ENCODE measurements around the gene EFS. TPM values are rescaled to one million over a fixed set of nuclear protein-coding genes. Genes with fewer than 3 reads are reported as not detected.
"Not testable (repeated sequence)": the region's sequence is repeated elsewhere in the genome, so short reads cannot be mapped to it uniquely, and the experiment has no call there.

EFS gene
- polyA plus RNA-seq, 4 donors = 0.54 to 11.5 (median 1.8) TPM

DNA sequence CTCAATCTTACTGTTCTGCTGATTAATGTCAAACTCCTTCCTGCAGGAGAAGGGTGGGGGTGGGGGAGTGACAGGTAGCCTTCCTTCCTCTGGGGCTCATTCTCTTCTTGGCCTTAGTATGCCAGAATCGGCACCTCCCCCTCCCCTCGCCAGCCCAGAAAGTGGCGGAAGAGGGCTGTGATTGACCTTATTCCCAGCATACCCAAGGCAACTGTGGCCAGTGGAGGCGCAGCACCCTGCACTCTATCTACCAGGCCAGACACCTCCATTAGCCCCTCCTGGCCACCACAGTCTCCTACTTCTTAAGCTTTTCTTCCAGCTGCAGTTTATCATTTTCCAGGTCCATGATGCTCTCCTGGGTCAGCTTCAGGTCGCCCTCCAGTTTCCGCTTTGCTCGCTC, 27.6 kb upstream of the EFS start:
- no peak overlapping the region for H3K4me3 ChIP-seq (ENCODE audit: low read depth in 1 of 3, low read length in 3 of 3)
- no peaks in the 10 kb centered on the region for H3K36me3 ChIP-seq (ENCODE audit: control insufficient read depth in 3 of 3, insufficient read depth in 2 of 3, low read depth in 1 of 3, low read length in 3 of 3)
- H3K27ac ChIP-seq (ENCODE audit: low read depth in 1 of 3, low read length in 2 of 3) = no peak overlapping the region
- FAIRE-seq (no peak), DNase-seq (no peak)
- H3K27me3 ChIP-seq (ENCODE audit: control insufficient read depth in 3 of 3, insufficient read depth in 3 of 3, low read length in 3 of 3) = peaks cover 0 to 10% (median 0%) of the 10 kb centered on the region in 3 donors
- no peaks in the 10 kb centered on the region for H3K4me1 ChIP-seq (ENCODE audit: control insufficient read depth in 3 of 3, insufficient read depth in 2 of 3, low read depth in 1 of 3, low read length in 2 of 3)
- 73 to 77% (median 74%) methylated on average over 7 of the region's 7 CpGs for WGBS, 3 donors
- H3K9me3 ChIP-seq (ENCODE audit: control insufficient read depth in 2 of 2, insufficient read depth in 1 of 2, low read depth in 1 of 2, low read length in 1 of 2) = no peaks in the 10 kb centered on the region

DNA sequence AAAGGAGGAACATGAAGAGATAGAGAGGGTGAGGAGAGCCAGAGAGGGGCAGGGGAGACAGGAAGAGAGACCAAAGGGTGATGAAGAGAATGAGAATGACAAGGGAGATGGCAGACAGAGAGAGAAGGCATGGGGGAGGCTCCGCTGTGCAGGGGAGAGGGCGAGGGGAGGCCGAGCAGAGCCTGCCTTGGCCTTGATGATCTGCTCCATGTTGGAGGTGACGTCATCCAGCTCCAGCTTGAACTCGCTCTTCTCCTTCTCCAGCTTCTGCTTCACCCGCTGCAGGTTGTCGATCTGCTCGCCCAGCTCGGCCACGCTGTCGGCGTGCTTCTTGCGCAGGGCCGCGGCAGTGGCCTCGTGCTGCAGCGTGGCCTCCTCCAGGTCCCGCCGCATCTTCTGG, 24.9 kb upstream of the EFS start:
- not testable (repeated sequence) for H3K27me3 ChIP-seq (ENCODE audit: control insufficient read depth in 3 of 3, insufficient read depth in 3 of 3, low read length in 3 of 3); H3K4me1 ChIP-seq (ENCODE audit: control insufficient read depth in 3 of 3, insufficient read depth in 2 of 3, low read depth in 1 of 3, low read length in 2 of 3); H3K4me3 ChIP-seq (ENCODE audit: low read depth in 1 of 3, low read length in 3 of 3); DNase-seq; H3K36me3 ChIP-seq (ENCODE audit: control insufficient read depth in 3 of 3, insufficient read depth in 2 of 3, low read depth in 1 of 3, low read length in 3 of 3); FAIRE-seq; H3K27ac ChIP-seq (ENCODE audit: low read depth in 1 of 3, low read length in 2 of 3); H3K9me3 ChIP-seq (ENCODE audit: control insufficient read depth in 2 of 2, insufficient read depth in 1 of 2, low read depth in 1 of 2, low read length in 1 of 2)
- 67 to 97% (median 97%) methylated on average over 3 to 5 of the region's 19 CpGs for WGBS, 3 donors

DNA sequence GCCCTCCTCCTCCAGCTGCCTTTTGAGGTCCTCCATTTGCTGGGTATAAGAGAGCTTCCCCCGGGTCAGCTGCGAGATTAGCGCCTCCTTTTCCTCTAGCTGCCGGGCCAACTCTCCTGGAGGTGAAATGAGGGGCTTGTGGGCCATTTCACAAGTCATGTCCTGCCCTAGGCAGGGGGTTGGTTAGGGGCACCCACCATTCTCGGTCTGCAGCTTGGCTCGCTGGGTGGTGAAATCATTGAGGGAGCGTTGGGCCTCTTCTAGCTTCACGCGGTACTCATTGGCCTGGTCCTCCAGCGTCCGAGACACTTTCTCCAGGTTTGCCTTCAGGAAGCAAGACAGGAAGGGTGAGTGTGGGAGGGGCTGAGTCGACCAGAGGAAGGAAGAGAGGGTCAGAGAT, 24.4 kb upstream of the EFS start:
- H3K9me3 ChIP-seq (ENCODE audit: control insufficient read depth in 2 of 2, insufficient read depth in 1 of 2, low read depth in 1 of 2, low read length in 1 of 2) = no peaks in the 10 kb centered on the region

DNA sequence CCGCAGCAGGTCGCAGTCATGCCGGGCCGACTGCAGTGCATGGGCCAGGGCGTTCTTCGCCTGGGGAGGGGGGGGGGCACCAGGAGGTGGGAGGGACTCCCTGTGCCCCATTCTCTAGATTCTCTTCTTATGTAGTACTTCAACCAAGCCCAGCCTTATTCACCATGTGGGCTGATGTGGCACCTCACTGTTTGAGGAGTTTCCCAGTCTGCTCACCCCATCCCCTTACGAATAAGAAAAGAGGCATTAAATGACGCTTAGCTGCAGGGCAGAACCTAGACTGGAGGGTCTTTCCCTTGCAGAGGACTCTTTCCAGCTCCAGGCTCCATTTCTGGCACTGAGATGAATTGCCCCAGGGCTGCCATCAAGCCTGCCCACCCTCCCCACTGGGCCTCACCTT, 24.0 kb upstream of the EFS start:
- WGBS, 3 donors = 88 to 94% (median 90%) methylated on average over 8 of the region's 8 CpGs
- Histone ChIP-seq H3K27ac (ENCODE audit: low read depth in 1 of 3, low read length in 2 of 3) (no peak overlapping the region), H3K36me3 (ENCODE audit: control insufficient read depth in 3 of 3, insufficient read depth in 2 of 3, low read depth in 1 of 3, low read length in 3 of 3) (no peaks in the 10 kb centered on the region), H3K4me3 (ENCODE audit: low read depth in 1 of 3, low read length in 3 of 3) (no peak overlapping the region), H3K9me3 (ENCODE audit: control insufficient read depth in 2 of 2, insufficient read depth in 1 of 2, low read depth in 1 of 2, low read length in 1 of 2) (no peaks in the 10 kb centered on the region), H3K27me3 (ENCODE audit: control insufficient read depth in 3 of 3, insufficient read depth in 3 of 3, low read length in 3 of 3) (peaks cover 0 to 7% (median 0%) of the 10 kb centered on the region in 3 donors), H3K4me1 (ENCODE audit: control insufficient read depth in 3 of 3, insufficient read depth in 2 of 3, low read depth in 1 of 3, low read length in 2 of 3) (no peaks in the 10 kb centered on the region)
- DNase-seq (no peak), FAIRE-seq (no peak)

More for the DNA sequence above, 24.4 kb upstream of the EFS start:
- 73 to 84% (median 76%) methylated on average over 12 of the region's 12 CpGs for WGBS, 3 donors
- H3K4me3 ChIP-seq (ENCODE audit: low read depth in 1 of 3, low read length in 3 of 3) = no peak overlapping the region
- peaks cover 0 to 7% (median 0%) of the 10 kb centered on the region in 3 donors for H3K27me3 ChIP-seq (ENCODE audit: control insufficient read depth in 3 of 3, insufficient read depth in 3 of 3, low read length in 3 of 3)
- H3K27ac ChIP-seq (ENCODE audit: low read depth in 1 of 3, low read length in 2 of 3) = no peak overlapping the region
- DNase-seq = no peak
- H3K36me3 ChIP-seq (ENCODE audit: control insufficient read depth in 3 of 3, insufficient read depth in 2 of 3, low read depth in 1 of 3, low read length in 3 of 3) = no peaks in the 10 kb centered on the region
- no peak for FAIRE-seq
- no peaks in the 10 kb centered on the region for H3K4me1 ChIP-seq (ENCODE audit: control insufficient read depth in 3 of 3, insufficient read depth in 2 of 3, low read depth in 1 of 3, low read length in 2 of 3)

DNA sequence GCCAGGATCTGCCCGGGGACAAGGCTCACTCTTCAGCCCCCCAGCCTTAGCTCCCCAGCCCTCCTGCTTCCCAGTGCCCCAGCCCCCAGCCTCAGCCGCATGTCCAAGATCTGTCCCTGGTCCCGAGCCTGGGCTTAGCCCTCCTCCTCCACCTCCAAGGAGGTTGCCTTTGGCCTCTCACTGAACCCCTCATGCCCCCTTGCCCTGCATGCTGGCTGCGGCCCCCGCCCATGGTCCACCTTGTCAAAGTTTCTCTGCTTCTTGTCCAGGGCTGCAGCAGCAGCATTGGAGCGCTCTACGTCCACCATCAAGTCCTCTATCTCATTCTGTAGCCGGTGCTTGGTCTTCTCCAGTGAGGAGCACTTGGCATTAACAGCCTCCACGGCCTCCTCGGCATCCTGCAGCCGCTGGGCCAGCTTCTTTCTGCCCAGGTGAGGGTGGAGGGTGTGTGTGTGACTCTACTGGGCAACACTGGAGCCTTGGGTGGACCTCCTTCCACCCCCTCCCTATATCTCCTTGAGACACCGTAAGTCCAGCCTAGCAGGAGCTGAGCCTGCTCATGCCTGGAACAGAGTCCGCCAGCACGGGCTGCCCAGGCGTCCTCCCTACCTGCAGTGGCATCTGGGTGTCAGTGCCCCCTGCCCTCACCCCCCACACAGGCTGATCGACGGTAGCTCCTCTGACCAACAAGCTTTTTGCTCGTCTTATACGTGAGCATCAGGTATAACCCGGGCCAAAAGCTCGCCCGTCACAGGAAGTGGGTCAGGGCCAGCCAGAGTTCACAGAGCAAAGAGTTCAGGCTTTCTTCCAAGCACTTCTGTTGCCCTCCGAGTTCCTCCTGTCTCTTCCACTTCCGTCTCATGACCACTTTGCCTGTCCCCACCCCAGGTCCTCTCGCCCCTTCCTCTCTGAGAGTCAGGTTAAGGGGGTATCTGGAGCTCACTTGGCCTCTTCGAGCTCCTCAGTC, 23.2 kb upstream of the EFS start:
- Histone ChIP-seq H3K4me3 (ENCODE audit: low read depth in 1 of 3, low read length in 3 of 3) (no peak overlapping the region), H3K27me3 (ENCODE audit: control insufficient read depth in 3 of 3, insufficient read depth in 3 of 3, low read length in 3 of 3) (peaks cover 0 to 5% (median 0%) of the 10 kb centered on the region in 3 donors), H3K9me3 (ENCODE audit: control insufficient read depth in 2 of 2, insufficient read depth in 1 of 2, low read depth in 1 of 2, low read length in 1 of 2) (no peaks in the 10 kb centered on the region), H3K36me3 (ENCODE audit: control insufficient read depth in 3 of 3, insufficient read depth in 2 of 3, low read depth in 1 of 3, low read length in 3 of 3) (no peaks in the 10 kb centered on the region), H3K27ac (ENCODE audit: low read depth in 1 of 3, low read length in 2 of 3) (no peak overlapping the region), H3K4me1 (ENCODE audit: control insufficient read depth in 3 of 3, insufficient read depth in 2 of 3, low read depth in 1 of 3, low read length in 2 of 3) (no peaks in the 10 kb centered on the region)
- DNase-seq = no peak
- WGBS, 3 donors = 79 to 80% (median 80%) methylated on average over 26 of the region's 26 CpGs
- FAIRE-seq = no peak

DNA sequence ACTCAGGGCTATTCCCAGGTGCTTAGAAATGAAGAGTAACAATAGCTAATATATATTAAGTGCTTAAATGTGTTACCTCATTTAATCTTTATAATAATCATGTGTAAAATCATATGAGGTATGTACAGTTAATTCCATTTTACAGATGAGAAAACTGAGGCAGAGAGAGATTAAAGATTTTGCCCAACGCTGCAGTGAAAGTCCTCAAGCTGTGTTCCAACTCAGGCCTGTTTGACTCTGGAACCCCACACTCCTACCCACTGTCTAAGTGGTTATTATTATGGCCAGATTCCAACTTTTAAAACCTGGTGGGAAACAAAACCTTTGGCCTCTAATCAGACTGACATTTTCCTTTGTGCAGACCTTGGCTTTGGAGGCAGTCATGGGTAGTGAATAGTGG, 22.0 kb upstream of the EFS start:
- H3K27ac ChIP-seq (ENCODE audit: low read depth in 1 of 3, low read length in 2 of 3) = no peak overlapping the region
- H3K4me3 ChIP-seq (ENCODE audit: low read depth in 1 of 3, low read length in 3 of 3) = no peak overlapping the region
- FAIRE-seq = no peak
- no peaks in the 10 kb centered on the region for H3K36me3 ChIP-seq (ENCODE audit: control insufficient read depth in 3 of 3, insufficient read depth in 2 of 3, low read depth in 1 of 3, low read length in 3 of 3)
- no peaks in the 10 kb centered on the region for H3K9me3 ChIP-seq (ENCODE audit: control insufficient read depth in 2 of 2, insufficient read depth in 1 of 2, low read depth in 1 of 2, low read length in 1 of 2)
- H3K27me3 ChIP-seq (ENCODE audit: control insufficient read depth in 3 of 3, insufficient read depth in 3 of 3, low read length in 3 of 3) = peaks cover 0 to 4% (median 0%) of the 10 kb centered on the region in 3 donors
- WGBS, 3 donors = 86 to 100% (median 89%) methylated on average over 1 of the region's 1 CpG
- no peak for DNase-seq
- H3K4me1 ChIP-seq (ENCODE audit: control insufficient read depth in 3 of 3, insufficient read depth in 2 of 3, low read depth in 1 of 3, low read length in 2 of 3) = no peaks in the 10 kb centered on the region

DNA sequence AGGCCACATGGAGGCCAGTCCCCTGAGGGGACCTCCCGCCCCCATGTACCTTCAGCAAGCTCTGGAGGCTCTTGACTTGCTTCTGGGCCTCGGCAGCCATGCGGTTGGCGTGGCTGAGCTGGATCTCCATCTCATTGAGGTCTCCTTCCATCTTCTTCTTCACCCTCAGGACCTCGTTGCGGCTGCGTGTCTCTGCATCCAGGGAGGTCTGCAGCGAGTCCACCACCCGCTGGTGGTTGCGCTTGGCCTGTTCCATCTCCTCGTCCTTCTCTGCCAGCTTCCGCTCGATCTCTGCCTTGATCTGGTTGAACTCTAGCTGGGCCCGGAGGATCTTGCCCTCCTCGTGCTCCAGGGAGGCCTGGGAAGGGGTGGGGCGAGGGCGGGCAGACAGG, 21.3 kb upstream of the EFS start:
- not testable (repeated sequence) for FAIRE-seq; H3K4me3 ChIP-seq (ENCODE audit: low read depth in 1 of 3, low read length in 3 of 3); H3K36me3 ChIP-seq (ENCODE audit: control insufficient read depth in 3 of 3, insufficient read depth in 2 of 3, low read depth in 1 of 3, low read length in 3 of 3); H3K27ac ChIP-seq (ENCODE audit: low read depth in 1 of 3, low read length in 2 of 3); H3K9me3 ChIP-seq (ENCODE audit: control insufficient read depth in 2 of 2, insufficient read depth in 1 of 2, low read depth in 1 of 2, low read length in 1 of 2); H3K4me1 ChIP-seq (ENCODE audit: control insufficient read depth in 3 of 3, insufficient read depth in 2 of 3, low read depth in 1 of 3, low read length in 2 of 3); H3K27me3 ChIP-seq (ENCODE audit: control insufficient read depth in 3 of 3, insufficient read depth in 3 of 3, low read length in 3 of 3); DNase-seq
- 76 to 86% (median 81%) methylated on average over 16 to 17 of the region's 17 CpGs for WGBS, 3 donors

DNA sequence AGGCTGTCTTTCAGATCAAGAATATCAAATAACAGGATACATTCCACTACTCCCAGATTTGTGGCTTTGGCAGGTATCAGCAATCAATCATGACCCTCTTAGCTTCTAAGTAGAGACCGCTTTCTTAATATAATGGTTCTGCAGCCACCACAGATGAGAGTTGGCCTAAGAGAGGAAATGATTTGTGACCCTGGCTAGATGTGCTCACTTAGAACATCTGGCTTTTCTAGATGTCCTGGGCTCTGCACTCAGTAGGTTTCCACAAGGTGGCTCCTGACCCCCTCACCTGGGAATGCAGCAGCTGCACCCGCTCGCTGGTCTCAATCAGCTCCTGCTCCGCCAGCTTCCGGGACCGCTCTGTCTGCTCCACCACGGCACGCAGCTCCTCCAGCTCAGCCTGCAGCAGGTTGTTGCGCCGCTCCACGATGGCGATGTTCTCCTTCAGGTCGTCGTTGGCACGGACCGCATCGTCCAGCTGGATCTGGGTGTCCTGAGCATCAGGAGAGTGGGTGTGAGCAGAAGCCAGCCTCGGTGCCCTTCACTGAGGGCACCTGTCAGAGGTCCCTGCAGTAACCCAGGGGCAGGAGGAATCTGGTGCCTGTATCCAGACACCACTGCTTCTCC, 20.8 kb upstream of the EFS start:
- Histone ChIP-seq H3K4me3 (ENCODE audit: low read depth in 1 of 3, low read length in 3 of 3) (no peak overlapping the region), H3K27me3 (ENCODE audit: control insufficient read depth in 3 of 3, insufficient read depth in 3 of 3, low read length in 3 of 3) (peaks cover 0 to 4% (median 0%) of the 10 kb centered on the region in 3 donors), H3K27ac (ENCODE audit: low read depth in 1 of 3, low read length in 2 of 3) (no peak overlapping the region), H3K36me3 (ENCODE audit: control insufficient read depth in 3 of 3, insufficient read depth in 2 of 3, low read depth in 1 of 3, low read length in 3 of 3) (no peaks in the 10 kb centered on the region), H3K9me3 (ENCODE audit: control insufficient read depth in 2 of 2, insufficient read depth in 1 of 2, low read depth in 1 of 2, low read length in 1 of 2) (no peaks in the 10 kb centered on the region), H3K4me1 (ENCODE audit: control insufficient read depth in 3 of 3, insufficient read depth in 2 of 3, low read depth in 1 of 3, low read length in 2 of 3) (peaks cover 0 to 4% (median 0%) of the 10 kb centered on the region in 3 donors)
- 85 to 86% (median 85%) methylated on average over 17 to 18 of the region's 18 CpGs for WGBS, 3 donors
- FAIRE-seq = no peak
- no peak for DNase-seq
